Measurements from ENCODE around the gene PCBP3. TPM values are rescaled to one million over a fixed set of nuclear protein-coding genes. Genes with fewer than 3 reads are reported as not detected.

PCBP3 gene
- total RNA-seq, 1 donor from 2014 or later, result 2.5 TPM

GRCh38 chr21:45632637-45633251 lies 10.8 kb upstream of the PCBP3 start:
- DNase-seq (ENCODE audit: low spot score), result no peak
- Mint-ChIP-seq H3K4me3 (ENCODE audit: unreplicated experiment) (no peak overlapping the region), H3K4me1 (ENCODE audit: unreplicated experiment) (no peaks in the 10 kb centered on the region), H3K27ac (ENCODE audit: unreplicated experiment) (no peak overlapping the region), H3K36me3 (ENCODE audit: low read depth, unreplicated experiment) (no peaks in the 10 kb centered on the region), H3K27me3 (ENCODE audit: unreplicated experiment) (peaks cover 2% of the 10 kb centered on the region), H3K9me3 (ENCODE audit: unreplicated experiment) (no peaks in the 10 kb centered on the region)
- TF ChIP-seq CTCF (IDR thresholded peaks at IDR 0.05; ENCODE audit: unreplicated experiment), result no peak

GRCh38 chr21:45634511-45635183 lies 8.9 kb upstream of the PCBP3 start:
- no peak overlapping the region for H3K4me3 Mint-ChIP-seq (ENCODE audit: unreplicated experiment)
- TF ChIP-seq CTCF (IDR thresholded peaks at IDR 0.05; ENCODE audit: unreplicated experiment), result no peak
- DNase-seq (ENCODE audit: low spot score), result no peak
- H3K36me3 Mint-ChIP-seq (ENCODE audit: low read depth, unreplicated experiment), result no peaks in the 10 kb centered on the region
- no peak overlapping the region for H3K27ac Mint-ChIP-seq (ENCODE audit: unreplicated experiment)
- H3K9me3 Mint-ChIP-seq (ENCODE audit: unreplicated experiment), result no peaks in the 10 kb centered on the region
- H3K4me1 Mint-ChIP-seq (ENCODE audit: unreplicated experiment), result no peaks in the 10 kb centered on the region
- peaks cover 10% of the 10 kb centered on the region for H3K27me3 Mint-ChIP-seq (ENCODE audit: unreplicated experiment)

- H3K9me3 Mint-ChIP-seq (ENCODE audit: unreplicated experiment), result no peaks in the 10 kb centered on the region
- H3K4me3 Mint-ChIP-seq (ENCODE audit: unreplicated experiment), result no peak overlapping the region
These were observed 8.0 kb upstream of the PCBP3 start for GRCh38 chr21:45635271-45636151.

GRCh38 chr21:45636459-45636858 lies 7.1 kb upstream of the PCBP3 start:
- no peak for DNase-seq (ENCODE audit: low spot score)
- H3K9me3 Mint-ChIP-seq (ENCODE audit: unreplicated experiment), result no peaks in the 10 kb centered on the region
- H3K4me3 Mint-ChIP-seq (ENCODE audit: unreplicated experiment), result no peak overlapping the region
- no peak for TF ChIP-seq CTCF (IDR thresholded peaks at IDR 0.05; ENCODE audit: unreplicated experiment)
- H3K36me3 Mint-ChIP-seq (ENCODE audit: low read depth, unreplicated experiment), result no peaks in the 10 kb centered on the region
- no peaks in the 10 kb centered on the region for H3K4me1 Mint-ChIP-seq (ENCODE audit: unreplicated experiment)
- peaks cover 8% of the 10 kb centered on the region for H3K27me3 Mint-ChIP-seq (ENCODE audit: unreplicated experiment)
- H3K27ac Mint-ChIP-seq (ENCODE audit: unreplicated experiment), result no peak overlapping the region

More at GRCh38 chr21:45635271-45636151, 8.0 kb upstream of the PCBP3 start:
- no peak for TF ChIP-seq CTCF (IDR thresholded peaks at IDR 0.05; ENCODE audit: unreplicated experiment)
- no peak for DNase-seq (ENCODE audit: low spot score)
- H3K4me1 Mint-ChIP-seq (ENCODE audit: unreplicated experiment), result no peaks in the 10 kb centered on the region
- no peaks in the 10 kb centered on the region for H3K36me3 Mint-ChIP-seq (ENCODE audit: low read depth, unreplicated experiment)
- no peak overlapping the region for H3K27ac Mint-ChIP-seq (ENCODE audit: unreplicated experiment)
- H3K27me3 Mint-ChIP-seq (ENCODE audit: unreplicated experiment), result peaks cover 10% of the 10 kb centered on the region
